Measurements from ENCODE around the gene USP6NL. TPM values are rescaled to one million over a fixed set of nuclear protein-coding genes. Genes with fewer than 3 reads are reported as not detected.

USP6NL gene
- total RNA-seq, 2 experiments from 2014 or later = 2.3 to 2.5 TPM

GRCh38 chr10:11603741-11604140 is 7.7 kb downstream of the USP6NL start:
- peaks cover 44% of the 10 kb centered on the region for H3K4me1 Mint-ChIP-seq (ENCODE audit: low read depth)
- ATAC-seq (no peak), DNase-seq (no peak)
- intact Hi-C loops (cut with micrococcal nuclease) = no loop called here
- no peaks in the 10 kb centered on the region for H3K36me3 Mint-ChIP-seq (ENCODE audit: low read depth)
- POLR2A ChIA-PET = interaction anchor here (0.7 to 1.3 kb wide), 2 partner anchors 9 to 139 kb away, joined by 3 read pairs; no protein-coding TSS in a partner anchor
- CTCF ChIA-PET = interaction anchor here (1.4 to 1.5 kb wide), 2 partner anchors 10 to 154 kb away, joined by 5 read pairs; no protein-coding TSS in a partner anchor
- H3K27ac Mint-ChIP-seq = no peak overlapping the region
- H3K4me3 Mint-ChIP-seq = no peak overlapping the region
- no peaks in the 10 kb centered on the region for H3K27me3 Mint-ChIP-seq
- H3K9me3 Mint-ChIP-seq = no peaks in the 10 kb centered on the region
- no peak for TF ChIP-seq CTCF (IDR thresholded peaks at IDR 0.05)

- intact Hi-C loops (cut with micrococcal nuclease) = no loop called here
- ATAC-seq (no peak), DNase-seq (no peak)
- Mint-ChIP-seq H3K9me3 (no peaks in the 10 kb centered on the region), H3K4me1 (ENCODE audit: low read depth) (peaks cover 36% of the 10 kb centered on the region), H3K27me3 (no peaks in the 10 kb centered on the region), H3K36me3 (ENCODE audit: low read depth) (no peaks in the 10 kb centered on the region), H3K27ac (no peak overlapping the region), H3K4me3 (no peak overlapping the region)
- TF ChIP-seq CTCF (IDR thresholded peaks at IDR 0.05) = no peak
- POLR2A ChIA-PET = interaction anchor here (1.5 kb wide), 1 partner anchor 12 kb away, joined by 3 read pairs; no protein-coding TSS in a partner anchor
- CTCF ChIA-PET = interaction anchor here (1.4 to 1.5 kb wide), 2 partner anchors 9 to 155 kb away, joined by 5 read pairs; no protein-coding TSS in a partner anchor
Measured at GRCh38 chr10:11602919-11603523, 8.4 kb downstream of the USP6NL start.

GRCh38 chr10:11602358-11602757 is 9.1 kb downstream of the USP6NL start:
- intact Hi-C loops (cut with micrococcal nuclease) = no loop called here
- no peak for TF ChIP-seq CTCF (IDR thresholded peaks at IDR 0.05)
- Mint-ChIP-seq H3K4me3 (no peak overlapping the region), H3K4me1 (ENCODE audit: low read depth) (peaks cover 33% of the 10 kb centered on the region), H3K27me3 (no peaks in the 10 kb centered on the region), H3K36me3 (ENCODE audit: low read depth) (no peaks in the 10 kb centered on the region), H3K9me3 (no peaks in the 10 kb centered on the region), H3K27ac (no peak overlapping the region)
- DNase-seq (no peak), ATAC-seq (no peak)
- ChIA-PET POLR2A (interaction anchor here (1.5 kb wide), 1 partner anchor 12 kb away, joined by 3 read pairs; no protein-coding TSS in a partner anchor), CTCF (no interaction called here)

- no peaks in the 10 kb centered on the region for H3K27me3 Mint-ChIP-seq
- H3K4me3 Mint-ChIP-seq = no peak overlapping the region
- ChIA-PET POLR2A (interaction anchor here (1.5 kb wide), 1 partner anchor 13 kb away, joined by 3 read pairs; no protein-coding TSS in a partner anchor), CTCF (no interaction called here)
- no peak for ATAC-seq
- no peak overlapping the region for H3K27ac Mint-ChIP-seq
- no peaks in the 10 kb centered on the region for H3K9me3 Mint-ChIP-seq
- DNase-seq = no peak
- H3K4me1 Mint-ChIP-seq (ENCODE audit: low read depth) = peaks cover 33% of the 10 kb centered on the region
- no peaks in the 10 kb centered on the region for H3K36me3 Mint-ChIP-seq (ENCODE audit: low read depth)
- TF ChIP-seq CTCF (IDR thresholded peaks at IDR 0.05) = no peak
- intact Hi-C loops (cut with micrococcal nuclease) = no loop called here
Measured at GRCh38 chr10:11601670-11602069, 9.8 kb downstream of the USP6NL start.

- CTCF ChIA-PET = no interaction called here
- no peaks in the 10 kb centered on the region for H3K27me3 Mint-ChIP-seq
- intact Hi-C loops (cut with micrococcal nuclease) = no loop called here
- H3K9me3 Mint-ChIP-seq = no peaks in the 10 kb centered on the region
- POLR2A ChIA-PET = no interaction called here
- no peak overlapping the region for H3K4me3 Mint-ChIP-seq
- DNase-seq = no peak
- no peaks in the 10 kb centered on the region for H3K36me3 Mint-ChIP-seq (ENCODE audit: low read depth)
- no peak for ATAC-seq
- H3K27ac Mint-ChIP-seq = no peak overlapping the region
- no peak for TF ChIP-seq CTCF (IDR thresholded peaks at IDR 0.05)
- H3K4me1 Mint-ChIP-seq (ENCODE audit: low read depth) = peaks cover 26% of the 10 kb centered on the region
Measured at GRCh38 chr10:11600280-11600679, 11.2 kb downstream of the USP6NL start.
